Activated naive CD8-positive, alpha-beta T cell treated with anti-CD3 and anti-CD28 coated beads, Interleukin-2, amount 50 U/mL, for 24 hours (primary cell): Measurements from ENCODE around the gene CNTRL.
"Not testable (repeated sequence)": the region's sequence is repeated elsewhere in the genome, so short reads cannot be mapped to it uniquely, and the experiment has no call there.

Source experiments
- ATAC-seq: fragments of 150-1000 bp; cut with Tn5 transposase; one replicate; pipeline ENCODE4 v1.10.0; 2021
- DNase-seq: peaks from one replicate; pipeline ENCODE4 v3.0.0; 2021
- H3K27ac Mint-ChIP-seq: one replicate; pipeline ENCODE4 v1.8.0; 2021; ENCODE audit warnings: mild to moderate bottlenecking, mixed read lengths
- H3K27me3 Mint-ChIP-seq: one replicate; pipeline ENCODE4 v1.8.0; 2021; ENCODE audit warnings: mixed read lengths
- H3K36me3 Mint-ChIP-seq: one replicate; pipeline ENCODE4 v1.8.0; 2021; ENCODE audit warnings: low read depth, mixed read lengths
- H3K4me1 Mint-ChIP-seq: one replicate; pipeline ENCODE4 v1.8.0; 2021; ENCODE audit warnings: mixed read lengths
- H3K4me3 Mint-ChIP-seq: one replicate; pipeline ENCODE4 v1.8.0; 2021; ENCODE audit warnings: mild to moderate bottlenecking, moderate library complexity, mixed read lengths
- H3K9me3 Mint-ChIP-seq: one replicate; pipeline ENCODE4 v1.8.0; 2021; ENCODE audit warnings: mixed read lengths

CNTRL gene

GRCh38 chr9:121098567-121099198 lies 23.9 kb downstream of the CNTRL start:
- Mint-ChIP-seq H3K36me3 (peaks cover 86% of the 10 kb centered on the region), H3K9me3 (peaks cover 33% of the 10 kb centered on the region), H3K27me3 (no peaks in the 10 kb centered on the region), H3K4me1 (no peaks in the 10 kb centered on the region), H3K27ac (no peak overlapping the region), H3K4me3 (no peak overlapping the region)
- DNase-seq = no peak
- ATAC-seq = no peak

GRCh38 chr9:121104054-121104453 lies 29.3 kb downstream of the CNTRL start:
- Mint-ChIP-seq H3K36me3 (peaks cover 69% of the 10 kb centered on the region), H3K9me3 (peaks cover 28% of the 10 kb centered on the region), H3K4me1 (peaks cover 12% of the 10 kb centered on the region)
- ATAC-seq, H3K27ac Mint-ChIP-seq, H3K4me3 Mint-ChIP-seq, H3K27me3 Mint-ChIP-seq, DNase-seq: not testable (repeated sequence)

- Mint-ChIP-seq H3K27ac (peak overlapping the region; percentile 13), H3K4me1 (peaks cover 12% of the 10 kb centered on the region), H3K4me3 (no peak overlapping the region), H3K36me3 (peaks cover 57% of the 10 kb centered on the region), H3K27me3 (no peaks in the 10 kb centered on the region), H3K9me3 (peaks cover 18% of the 10 kb centered on the region)
- DNase-seq = no peak
- no peak for ATAC-seq
Observed at GRCh38 chr9:121105531-121105930, 30.8 kb downstream of the CNTRL start.

GRCh38 chr9:121107029-121107428 lies 32.3 kb downstream of the CNTRL start:
- DNase-seq (no peak), ATAC-seq (no peak)
- Mint-ChIP-seq H3K4me3 (no peak overlapping the region), H3K27me3 (no peaks in the 10 kb centered on the region), H3K27ac (no peak overlapping the region), H3K36me3 (peaks cover 46% of the 10 kb centered on the region), H3K4me1 (peaks cover 12% of the 10 kb centered on the region), H3K9me3 (peaks cover 4% of the 10 kb centered on the region)

GRCh38 chr9:121107881-121108280 lies 33.1 kb downstream of the CNTRL start:
- Mint-ChIP-seq H3K4me1 (peaks cover 12% of the 10 kb centered on the region), H3K9me3 (no peaks in the 10 kb centered on the region), H3K4me3 (no peak overlapping the region), H3K27me3 (no peaks in the 10 kb centered on the region), H3K27ac (no peak overlapping the region), H3K36me3 (peaks cover 41% of the 10 kb centered on the region)
- DNase-seq (no peak), ATAC-seq (no peak)

- H3K36me3 Mint-ChIP-seq = peaks cover 32% of the 10 kb centered on the region
- ATAC-seq = no peak
- no peak for DNase-seq
- H3K4me3 Mint-ChIP-seq = no peak overlapping the region
- H3K27me3 Mint-ChIP-seq = no peaks in the 10 kb centered on the region
- no peaks in the 10 kb centered on the region for H3K9me3 Mint-ChIP-seq
- H3K27ac Mint-ChIP-seq = no peak overlapping the region
- peaks cover 9% of the 10 kb centered on the region for H3K4me1 Mint-ChIP-seq
Observed at GRCh38 chr9:121115466-121115865, 40.7 kb downstream of the CNTRL start.

GRCh38 chr9:121118266-121118665 lies 43.5 kb downstream of the CNTRL start:
- Mint-ChIP-seq H3K9me3 (no peaks in the 10 kb centered on the region), H3K4me3 (no peak overlapping the region), H3K36me3 (peaks cover 29% of the 10 kb centered on the region), H3K27me3 (no peaks in the 10 kb centered on the region), H3K27ac (no peak overlapping the region), H3K4me1 (peaks cover 33% of the 10 kb centered on the region)
- ATAC-seq (no peak), DNase-seq (no peak)

- ATAC-seq (no peak), DNase-seq (no peak)
- Mint-ChIP-seq H3K9me3 (no peaks in the 10 kb centered on the region), H3K4me1 (peaks cover 46% of the 10 kb centered on the region), H3K36me3 (peaks cover 33% of the 10 kb centered on the region), H3K27me3 (no peaks in the 10 kb centered on the region), H3K4me3 (no peak overlapping the region), H3K27ac (peak overlapping the region; percentile 15)
Observed at GRCh38 chr9:121120386-121120785, 45.6 kb downstream of the CNTRL start.

GRCh38 chr9:121121582-121122087 lies 46.9 kb downstream of the CNTRL start:
- H3K9me3 Mint-ChIP-seq = no peaks in the 10 kb centered on the region
- peaks cover 35% of the 10 kb centered on the region for H3K36me3 Mint-ChIP-seq
- peak; percentile 100 for ATAC-seq
- peak overlapping the region; percentile 80 for H3K4me3 Mint-ChIP-seq
- H3K27ac Mint-ChIP-seq = peak overlapping the region; percentile 86
- peaks cover 50% of the 10 kb centered on the region for H3K4me1 Mint-ChIP-seq
- no peaks in the 10 kb centered on the region for H3K27me3 Mint-ChIP-seq
- DNase-seq = peak; percentile 95

- Mint-ChIP-seq H3K27ac (peak overlapping the region; percentile 86), H3K4me3 (peak overlapping the region; percentile 80), H3K9me3 (no peaks in the 10 kb centered on the region), H3K4me1 (peaks cover 50% of the 10 kb centered on the region), H3K36me3 (peaks cover 40% of the 10 kb centered on the region), H3K27me3 (no peaks in the 10 kb centered on the region)
- no peak for ATAC-seq
- peak; percentile 15 for DNase-seq
Observed at GRCh38 chr9:121122246-121123032, 47.7 kb downstream of the CNTRL start.

GRCh38 chr9:121123816-121124535 lies 49.2 kb downstream of the CNTRL start:
- no peak overlapping the region for H3K27ac Mint-ChIP-seq
- no peaks in the 10 kb centered on the region for H3K27me3 Mint-ChIP-seq
- H3K4me1 Mint-ChIP-seq = peaks cover 53% of the 10 kb centered on the region
- peaks cover 48% of the 10 kb centered on the region for H3K36me3 Mint-ChIP-seq
- no peak overlapping the region for H3K4me3 Mint-ChIP-seq
- DNase-seq (no peak), ATAC-seq (no peak)
- H3K9me3 Mint-ChIP-seq = no peaks in the 10 kb centered on the region

- H3K4me1 Mint-ChIP-seq = peaks cover 58% of the 10 kb centered on the region
- DNase-seq (no peak), ATAC-seq (no peak)
- no peaks in the 10 kb centered on the region for H3K9me3 Mint-ChIP-seq
- peaks cover 62% of the 10 kb centered on the region for H3K36me3 Mint-ChIP-seq
- H3K27me3 Mint-ChIP-seq = no peaks in the 10 kb centered on the region
- no peak overlapping the region for H3K27ac Mint-ChIP-seq
- no peak overlapping the region for H3K4me3 Mint-ChIP-seq
Observed at GRCh38 chr9:121125590-121125989, 50.8 kb downstream of the CNTRL start.

GRCh38 chr9:121129384-121129783 lies 54.6 kb downstream of the CNTRL start:
- not testable (repeated sequence) for ATAC-seq, H3K4me3 Mint-ChIP-seq, H3K27me3 Mint-ChIP-seq, H3K9me3 Mint-ChIP-seq, DNase-seq, H3K27ac Mint-ChIP-seq
- Mint-ChIP-seq H3K4me1 (peaks cover 56% of the 10 kb centered on the region), H3K36me3 (peaks cover 77% of the 10 kb centered on the region)

- peak overlapping the region; percentile 37 for H3K27ac Mint-ChIP-seq
- peaks cover 77% of the 10 kb centered on the region for H3K36me3 Mint-ChIP-seq
- ATAC-seq = peak; percentile 40
- no peak overlapping the region for H3K4me3 Mint-ChIP-seq
- peaks cover 51% of the 10 kb centered on the region for H3K4me1 Mint-ChIP-seq
- peak; percentile 37 for DNase-seq
- H3K9me3 Mint-ChIP-seq = no peaks in the 10 kb centered on the region
- H3K27me3 Mint-ChIP-seq = no peaks in the 10 kb centered on the region
Observed at GRCh38 chr9:121133104-121133816, 58.5 kb downstream of the CNTRL start.
